ENCODE measurements around the gene TSPEAR. TPM values are rescaled to one million over a fixed set of nuclear protein-coding genes. Genes with fewer than 3 reads are reported as not detected.
A peak's percentile ranks its signal among the peaks of the same experiment; 100 is the strongest.

The TSPEAR gene
- total and polyA plus RNA-seq, 4 experiments from 2014 or later: 0.07 TPM; not detected in 3

DNA sequence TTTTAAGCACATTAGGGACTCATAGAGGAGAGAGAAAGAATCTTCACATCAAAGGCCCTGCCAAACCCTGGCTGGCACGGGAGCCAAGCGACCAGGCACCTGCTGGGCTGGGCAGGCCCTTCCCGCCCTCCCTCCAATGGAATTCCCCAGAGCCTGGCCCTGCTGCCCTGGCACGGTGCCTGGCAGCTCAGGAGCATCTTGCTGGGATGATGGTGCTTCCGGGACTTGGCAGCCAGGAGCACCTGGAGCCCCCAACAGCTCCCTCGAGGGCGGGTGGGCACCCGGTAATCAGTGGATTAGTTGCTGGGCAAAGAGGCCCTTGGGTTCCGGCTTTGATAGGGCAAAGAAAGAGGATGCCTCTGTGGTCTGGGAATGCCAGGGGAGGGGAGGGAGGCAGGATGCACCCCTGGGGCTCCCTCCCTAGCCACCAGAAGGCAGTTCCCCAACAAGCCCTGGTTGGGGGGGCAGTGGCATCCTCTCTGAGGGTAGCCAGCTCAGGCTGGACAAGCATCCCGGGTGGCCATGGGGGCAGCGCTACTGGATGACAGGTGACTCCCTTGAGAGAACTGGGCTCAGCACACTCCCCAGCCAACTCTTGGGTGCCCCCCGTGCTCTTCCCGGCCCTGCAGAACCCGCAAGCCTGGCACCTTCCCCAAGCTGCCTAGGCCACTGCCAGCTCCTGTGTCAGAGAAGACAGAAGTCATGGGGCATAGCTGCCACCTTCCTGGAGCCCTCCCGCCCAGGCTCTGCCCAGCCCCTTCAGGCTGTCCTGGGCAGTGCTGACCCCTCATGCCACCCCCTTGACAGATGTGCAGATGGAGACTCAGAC is 197.8 kb downstream of the TSPEAR start:
- H3K9me3 ChIP-seq (ENCODE audit: control insufficient read depth in 1 of 2, low read length in 2 of 2): no peaks in the 10 kb centered on the region
- no peak for DNase-seq
- ChIA-PET CTCF (ENCODE audit: partially characterized antibody) (interaction anchor here (2.2 to 11.0 kb wide), 2 partner anchors 228 to 280 kb away, joined by 10 to 269 read pairs; no protein-coding TSS in a partner anchor), POLR2A (ENCODE audit: partially characterized antibody) (no interaction called here)
- peaks cover 10% of the 10 kb centered on the region for H3K4me1 ChIP-seq (ENCODE audit: insufficient read depth, low read length)
- H3K27ac ChIP-seq (ENCODE audit: low read depth, low read length): no peak overlapping the region
- no peak overlapping the region for H3K4me3 ChIP-seq (ENCODE audit: low read length in 2 of 2)
- no peaks in the 10 kb centered on the region for H3K36me3 Mint-ChIP-seq
- H3K27ac Mint-ChIP-seq: no peak overlapping the region
- no peaks in the 10 kb centered on the region for H3K36me3 ChIP-seq (ENCODE audit: insufficient read depth, low read length)
- no peaks in the 10 kb centered on the region for H3K9me3 Mint-ChIP-seq
- H3K4me3 Mint-ChIP-seq: no peak overlapping the region
- H3K27me3 Mint-ChIP-seq: no peaks in the 10 kb centered on the region
- intact Hi-C loops (cut with micrococcal nuclease): no loop called here
- H3K27me3 ChIP-seq (ENCODE audit: insufficient read depth, low read length): no peaks in the 10 kb centered on the region
- H3K4me1 Mint-ChIP-seq: peaks cover 0 to 4% (median 0%) of the 10 kb centered on the region in 4 donors

GRCh38 chr21:44512496-44513388 is 198.6 kb downstream of the TSPEAR start:
- no peaks in the 10 kb centered on the region for H3K9me3 ChIP-seq (ENCODE audit: control insufficient read depth in 1 of 2, low read length in 2 of 2)
- Mint-ChIP-seq H3K4me3 (no peak overlapping the region), H3K9me3 (no peaks in the 10 kb centered on the region), H3K36me3 (no peaks in the 10 kb centered on the region), H3K27me3 (no peaks in the 10 kb centered on the region), H3K27ac (peak overlapping the region in 1 of 7 donors; percentile 18), H3K4me1 (peaks cover 0 to 2% (median 0%) of the 10 kb centered on the region in 4 donors)
- intact Hi-C loops (cut with micrococcal nuclease): no loop called here
- H3K4me3 ChIP-seq (ENCODE audit: low read length in 2 of 2): no peak overlapping the region
- H3K4me1 ChIP-seq (ENCODE audit: insufficient read depth, low read length): peaks cover 10% of the 10 kb centered on the region
- ChIA-PET POLR2A (ENCODE audit: partially characterized antibody) (no interaction called here), CTCF (ENCODE audit: partially characterized antibody) (interaction anchor here (0.8 to 11.0 kb wide), 3 partner anchors 198 to 280 kb away, joined by 3 to 269 read pairs (median 3); partner anchors contain the start of gene TSPEAR)
- H3K27me3 ChIP-seq (ENCODE audit: insufficient read depth, low read length): no peaks in the 10 kb centered on the region
- DNase-seq: no peak
- no peak overlapping the region for H3K27ac ChIP-seq (ENCODE audit: low read depth, low read length)
- H3K36me3 ChIP-seq (ENCODE audit: insufficient read depth, low read length): no peaks in the 10 kb centered on the region

GRCh38 chr21:44511938-44512275 is 199.5 kb downstream of the TSPEAR start:
- ChIA-PET CTCF (ENCODE audit: partially characterized antibody) (interaction anchor here (1.7 to 11.0 kb wide), 4 partner anchors 135 to 382 kb away, joined by 4 to 269 read pairs (median 41); no protein-coding TSS in a partner anchor), POLR2A (ENCODE audit: partially characterized antibody) (interaction anchor here (2.5 kb wide), 1 partner anchor 282 kb away, joined by 14 read pairs; no protein-coding TSS in a partner anchor)
- Mint-ChIP-seq H3K27ac (no peak overlapping the region), H3K4me3 (no peak overlapping the region), H3K27me3 (no peaks in the 10 kb centered on the region), H3K4me1 (peaks cover 0 to 1% (median 0%) of the 10 kb centered on the region in 4 donors), H3K9me3 (no peaks in the 10 kb centered on the region), H3K36me3 (no peaks in the 10 kb centered on the region)
- Histone ChIP-seq H3K9me3 (ENCODE audit: control insufficient read depth in 1 of 2, low read length in 2 of 2) (no peaks in the 10 kb centered on the region), H3K4me3 (ENCODE audit: low read length in 2 of 2) (no peak overlapping the region), H3K4me1 (ENCODE audit: insufficient read depth, low read length) (peaks cover 10% of the 10 kb centered on the region), H3K36me3 (ENCODE audit: insufficient read depth, low read length) (no peaks in the 10 kb centered on the region), H3K27ac (ENCODE audit: low read depth, low read length) (no peak overlapping the region), H3K27me3 (ENCODE audit: insufficient read depth, low read length) (no peaks in the 10 kb centered on the region)
- DNase-seq: no peak
- intact Hi-C loops (cut with micrococcal nuclease): loop anchor here (2.0 kb wide), 1 partner anchor 421 kb away; no protein-coding TSS in a partner anchor

DNA sequence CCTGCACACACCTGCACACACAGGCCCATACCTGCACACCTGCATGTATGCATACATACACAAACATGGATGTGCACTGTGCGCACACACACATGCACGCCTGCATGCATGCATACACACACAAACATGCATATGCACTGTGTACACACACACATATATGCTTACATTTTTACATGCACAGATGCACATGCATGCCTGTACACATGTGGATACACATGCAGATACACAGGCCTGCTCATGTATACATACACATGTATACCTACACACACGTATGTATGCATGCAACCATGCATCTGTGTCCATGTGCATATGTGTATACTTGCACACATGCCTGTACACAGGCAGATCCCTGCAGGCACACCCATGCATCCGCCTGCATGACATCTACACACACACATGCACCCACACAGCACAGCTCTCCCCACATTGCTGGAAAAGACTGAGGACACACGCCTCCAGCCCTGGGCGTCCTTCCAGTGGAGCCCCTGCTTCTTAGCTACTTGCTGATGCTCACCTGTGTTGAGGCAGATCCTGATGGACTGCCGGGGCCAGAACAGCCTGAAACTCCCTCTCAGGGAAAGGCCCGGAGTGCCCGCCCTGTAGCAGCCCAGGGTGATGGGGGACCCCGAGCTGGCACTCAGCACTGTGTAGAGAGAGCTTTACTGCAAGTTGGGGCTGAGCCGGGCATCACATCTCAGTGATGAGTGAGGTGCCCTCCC is 200.0 kb downstream of the TSPEAR start:
- POLR2A ChIA-PET (ENCODE audit: partially characterized antibody): interaction anchor here (1.0 to 2.5 kb wide), 6 partner anchors 36 to 290 kb away, joined by 3 to 20 read pairs (median 4); partner anchors contain the start of genes KRTAP12-4 and UBE2G2
- Histone ChIP-seq H3K27me3 (ENCODE audit: insufficient read depth, low read length) (no peaks in the 10 kb centered on the region), H3K4me1 (ENCODE audit: insufficient read depth, low read length) (peaks cover 10% of the 10 kb centered on the region), H3K36me3 (ENCODE audit: insufficient read depth, low read length) (no peaks in the 10 kb centered on the region), H3K4me3 (ENCODE audit: low read length in 2 of 2) (no peak overlapping the region), H3K9me3 (ENCODE audit: control insufficient read depth in 1 of 2, low read length in 2 of 2) (no peaks in the 10 kb centered on the region), H3K27ac (ENCODE audit: low read depth, low read length) (no peak overlapping the region)
- DNase-seq: peak in 1 of 5 donors; percentile 9
- H3K27ac Mint-ChIP-seq: no peak overlapping the region
- H3K27me3 Mint-ChIP-seq: no peaks in the 10 kb centered on the region
- intact Hi-C loops (cut with micrococcal nuclease): loop anchor here (2.0 kb wide), 1 partner anchor 421 kb away; no protein-coding TSS in a partner anchor
- CTCF ChIA-PET (ENCODE audit: partially characterized antibody): interaction anchor here (0.6 to 11.0 kb wide), 52 partner anchors 9 to 383 kb away, joined by 3 to 269 read pairs (median 4); partner anchors contain the start of genes KRTAP10-12, KRTAP12-3, SUMO3 and UBE2G2
- H3K4me1 Mint-ChIP-seq: peaks cover 0 to 1% (median 0%) of the 10 kb centered on the region in 4 donors
- no peaks in the 10 kb centered on the region for H3K36me3 Mint-ChIP-seq
- H3K4me3 Mint-ChIP-seq: peak overlapping the region in 6 of 8 donors; percentile 36 to 67 (median 50)
- no peaks in the 10 kb centered on the region for H3K9me3 Mint-ChIP-seq

DNA sequence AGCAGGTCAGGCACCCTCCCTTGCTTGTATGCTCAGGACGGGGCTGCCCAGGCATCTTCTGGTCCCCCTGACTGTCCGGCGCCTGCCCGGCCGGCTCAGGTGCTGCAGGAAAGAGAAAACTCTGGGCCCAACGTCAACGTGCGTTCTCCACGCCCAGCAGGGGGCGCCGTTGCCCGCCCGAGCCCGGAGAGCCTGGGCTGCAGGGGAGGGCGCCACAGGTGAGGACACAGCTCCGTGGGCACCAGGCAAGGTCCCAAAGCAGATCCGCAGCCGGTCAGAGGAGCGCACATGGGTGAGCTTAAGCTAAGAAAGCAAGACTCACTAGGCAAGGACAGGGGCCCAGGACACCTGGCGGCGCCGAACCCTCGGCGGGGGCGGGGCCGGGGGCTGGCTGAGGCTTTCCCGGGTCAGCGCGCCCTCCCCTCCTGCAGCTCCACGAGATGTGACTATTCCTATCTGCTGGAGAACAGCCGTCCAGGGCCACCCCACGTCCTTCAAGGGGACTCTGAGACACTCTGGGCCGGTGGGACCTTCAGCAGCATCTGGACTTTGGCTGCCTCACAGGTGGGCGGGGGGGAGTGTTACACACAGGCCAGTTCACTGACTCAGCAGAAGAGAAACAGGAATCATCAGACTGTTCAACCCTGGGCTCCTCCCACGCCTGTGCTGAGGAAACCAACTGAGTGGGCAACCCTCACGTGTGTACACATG is 200.7 kb downstream of the TSPEAR start:
- no peaks in the 10 kb centered on the region for H3K27me3 Mint-ChIP-seq
- Histone ChIP-seq H3K4me3 (ENCODE audit: low read length in 2 of 2) (peak overlapping the region in 1 of 2 donors; percentile 51), H3K4me1 (ENCODE audit: insufficient read depth, low read length) (peaks cover 10% of the 10 kb centered on the region), H3K27ac (ENCODE audit: low read depth, low read length) (no peak overlapping the region), H3K9me3 (ENCODE audit: control insufficient read depth in 1 of 2, low read length in 2 of 2) (no peaks in the 10 kb centered on the region), H3K27me3 (ENCODE audit: insufficient read depth, low read length) (no peaks in the 10 kb centered on the region), H3K36me3 (ENCODE audit: insufficient read depth, low read length) (no peaks in the 10 kb centered on the region)
- DNase-seq: peak; percentile 75 to 84 (median 81)
- H3K36me3 Mint-ChIP-seq: no peaks in the 10 kb centered on the region
- CTCF ChIA-PET (ENCODE audit: partially characterized antibody): interaction anchor here (0.6 to 11.0 kb wide), 54 partner anchors 8 to 384 kb away, joined by 3 to 269 read pairs (median 4); partner anchors contain the start of genes KRTAP10-12, KRTAP12-3, SUMO3 and UBE2G2
- H3K9me3 Mint-ChIP-seq: no peaks in the 10 kb centered on the region
- peak overlapping the region in 7 of 8 donors; percentile 36 to 77 (median 67) for H3K4me3 Mint-ChIP-seq
- no peak overlapping the region for H3K27ac Mint-ChIP-seq
- intact Hi-C loops (cut with micrococcal nuclease): loop anchor here (1.0 to 2.0 kb wide), 2 partner anchors 283 to 422 kb away; no protein-coding TSS in a partner anchor
- POLR2A ChIA-PET (ENCODE audit: partially characterized antibody): interaction anchor here (1.0 to 2.5 kb wide), 6 partner anchors 37 to 291 kb away, joined by 3 to 20 read pairs (median 4); partner anchors contain the start of genes KRTAP12-4 and UBE2G2
- peaks cover 0 to 1% (median 0%) of the 10 kb centered on the region in 4 donors for H3K4me1 Mint-ChIP-seq

GRCh38 chr21:44510109-44510507 is 201.3 kb downstream of the TSPEAR start:
- no peaks in the 10 kb centered on the region for H3K27me3 ChIP-seq (ENCODE audit: insufficient read depth, low read length)
- no peaks in the 10 kb centered on the region for H3K36me3 ChIP-seq (ENCODE audit: insufficient read depth, low read length)
- POLR2A ChIA-PET (ENCODE audit: partially characterized antibody): interaction anchor here (1.0 to 2.5 kb wide), 6 partner anchors 37 to 291 kb away, joined by 3 to 20 read pairs (median 4); partner anchors contain the start of genes KRTAP12-4 and UBE2G2
- Mint-ChIP-seq H3K27ac (no peak overlapping the region), H3K36me3 (no peaks in the 10 kb centered on the region), H3K4me3 (peak overlapping the region in 1 of 8 donors; percentile 61), H3K4me1 (peaks cover 0 to 1% (median 0%) of the 10 kb centered on the region in 4 donors), H3K27me3 (no peaks in the 10 kb centered on the region), H3K9me3 (no peaks in the 10 kb centered on the region)
- no peak for DNase-seq
- H3K4me1 ChIP-seq (ENCODE audit: insufficient read depth, low read length): peaks cover 10% of the 10 kb centered on the region
- no peak overlapping the region for H3K4me3 ChIP-seq (ENCODE audit: low read length in 2 of 2)
- no peak overlapping the region for H3K27ac ChIP-seq (ENCODE audit: low read depth, low read length)
- H3K9me3 ChIP-seq (ENCODE audit: control insufficient read depth in 1 of 2, low read length in 2 of 2): no peaks in the 10 kb centered on the region
- CTCF ChIA-PET (ENCODE audit: partially characterized antibody): interaction anchor here (0.8 to 11.0 kb wide), 46 partner anchors 8 to 384 kb away, joined by 3 to 269 read pairs (median 4); partner anchors contain the start of genes KRTAP10-12, KRTAP12-3, SUMO3 and UBE2G2
- intact Hi-C loops (cut with micrococcal nuclease): loop anchor here (1.0 to 2.0 kb wide), 2 partner anchors 283 to 423 kb away; no protein-coding TSS in a partner anchor

Data from CD4-positive, alpha-beta memory T cell (primary cell).